OCI-LY7 (cell line): ENCODE data around the gene NAT10. TPM values are rescaled to one million over a fixed set of nuclear protein-coding genes. Genes with fewer than 3 reads are reported as not detected.

ENCODE experiments used
- BruUV-seq: library from RNA; stranded (reverse); fragments of 400-500 nt; replicated peaks from 2 replicates; lab custom pipeline; 2021; lab: Mats Ljungman, UMichigan
- CTCF ChIA-PET: fragments of 300-600 bp; sonication (Branson Sonifier 250); formaldehyde crosslinking; loops from one replicate; lab custom pipeline; 2022; ENCODE audit warnings: antibody characterized with exemption; ENCODE audit not compliant: unreplicated experiment; lab: Charles Lee
- POLR2A ChIA-PET: fragments of 300-600 bp; sonication (Branson Sonifier 250); formaldehyde crosslinking; loops from one replicate; lab custom pipeline; 2022; ENCODE audit warnings: antibody characterized with exemption; lab: Charles Lee
- DNase-seq: peaks from one replicate; pipeline ENCODE4 v3.0.0-alpha.2; 2015; ENCODE audit warnings: low spot score
- H2AFZ ChIP-seq: fragments of 200-600 bp; sonication (generic), shearing (Covaris generic); 2 replicates; pipeline ENCODE4 v1.6.1; 2014; ENCODE audit warnings: mild to moderate bottlenecking, antibody characterized with exemption, low read length, moderate library complexity
- H3K27ac ChIP-seq: fragments of 200-600 bp; sonication (generic); 2 replicates; pipeline ENCODE4 v1.5.1; 2014; ENCODE audit warnings: mixed run types, low read depth, mild to moderate bottlenecking, moderate library complexity, low read length, inconsistent platforms; ENCODE audit not compliant: poor library complexity, severe bottlenecking
- H3K36me3 ChIP-seq: fragments of 200-600 bp; sonication (generic); 2 replicates; pipeline ENCODE4 v1.6.1; 2014; ENCODE audit warnings: mild to moderate bottlenecking, antibody characterized with exemption, low read length, moderate library complexity, mixed read lengths; ENCODE audit not compliant: insufficient read depth
- H3K4me1 ChIP-seq: fragments of 200-600 bp; sonication (generic); 2 replicates; pipeline ENCODE4 v1.5.1; 2014; ENCODE audit warnings: mild to moderate bottlenecking, low read length; ENCODE audit not compliant: insufficient read depth, poor library complexity, severe bottlenecking
- H3K4me2 ChIP-seq: fragments of 200-600 bp; sonication (generic); 2 replicates; pipeline ENCODE4 v1.6.1; 2014; ENCODE audit warnings: mild to moderate bottlenecking, low read length
- H3K4me3 ChIP-seq: fragments of 200-600 bp; sonication (generic); 2 replicates; pipeline ENCODE4 v1.5.1; 2014; ENCODE audit warnings: mild to moderate bottlenecking, low read depth, low read length; ENCODE audit not compliant: poor library complexity, severe bottlenecking
- H3K79me2 ChIP-seq: fragments of 200-600 bp; sonication (generic); 2 replicates; pipeline ENCODE4 v1.6.1; 2016; ENCODE audit warnings: low read depth, mild to moderate bottlenecking, low read length, moderate library complexity, mixed read lengths; ENCODE audit not compliant: insufficient read depth
- H3K9me2 ChIP-seq: fragments of 200-600 bp; sonication (generic); 2 replicates; pipeline ENCODE4 v1.6.1; 2016; ENCODE audit warnings: mild to moderate bottlenecking, low read length, mixed read lengths; ENCODE audit not compliant: insufficient read depth
- H3K9me3 ChIP-seq: fragments of 200-600 bp; sonication (generic); 2 replicates; pipeline ENCODE4 v1.6.1; 2014; ENCODE audit warnings: mild to moderate bottlenecking, mixed run types, low read length, mixed read lengths
- H4K20me1 ChIP-seq: fragments of 200-600 bp; sonication (generic); 2 replicates; pipeline ENCODE4 v1.6.1; 2014; ENCODE audit warnings: mild to moderate bottlenecking, antibody characterized with exemption, low read length, moderate library complexity, mixed read lengths; ENCODE audit not compliant: insufficient read depth
- CTCF ChIP-seq: fragments of 200-600 bp; sonication (generic); conservative IDR thresholded peaks from 2 replicates; pipeline ENCODE4 v1.5.1; 2014; ENCODE audit warnings: mild to moderate bottlenecking, antibody characterized with exemption, low read length, moderate library complexity, mixed read lengths
- EZH2phosphoT487 ChIP-seq: fragments of 200-600 bp; sonication (generic); IDR thresholded peaks from 2 replicates; pipeline ENCODE4 v1.6.1; 2018; ENCODE audit warnings: low read depth, borderline replicate concordance, mild to moderate bottlenecking, mixed run types, antibody characterized with exemption, low read length, moderate library complexity, mixed read lengths
- intact Hi-C: fragments of 100-400 bp; cut with micrococcal nuclease; formaldehyde crosslinking; loops from one replicate; pipeline ENCODE4 v1.10.0; 2022; ENCODE audit not compliant: unreplicated experiment
- total RNA-seq, 2 experiments: library from RNA; depleted of rRNA in 1 of 2; stranded (reverse); fragments of >200 nt in 1 of 2; shearing (Covaris generic) in 1 of 2; gene quantifications; 2 replicates each; pipeline ENCODE4 v1.2.3, GENCODE V29; 2014 to 2022

The NAT10 gene
- total RNA-seq, 2 experiments from 2014 or later, result 64.9 to 120 TPM

- ChIA-PET CTCF (interaction anchor here (0.6 to 1.4 kb wide), 2 partner anchors 9 to 67 kb away, joined by 3 to 5 read pairs; no protein-coding TSS in a partner anchor), POLR2A (interaction anchor here (0.6 to 0.7 kb wide), 2 partner anchors 64 to 396 kb away, joined by 3 to 6 read pairs; no protein-coding TSS in a partner anchor)
- no peak overlapping the region for H3K4me3 ChIP-seq
- H3K4me2 ChIP-seq, result peak overlapping the region; percentile 47
- no peaks in the 10 kb centered on the region for H4K20me1 ChIP-seq
- no TSS peak for BruUV-seq
- H3K36me3 ChIP-seq, result no peaks in the 10 kb centered on the region
- no peaks in the 10 kb centered on the region for H3K79me2 ChIP-seq
- H3K4me1 ChIP-seq, result peaks cover 13% of the 10 kb centered on the region
- H3K27ac ChIP-seq, result no peak overlapping the region
- peak; percentile 45 for DNase-seq
- no peak for TF ChIP-seq CTCF
- no peak for TF ChIP-seq EZH2phosphoT487
- intact Hi-C loops, result no loop called here
- no peaks in the 10 kb centered on the region for H3K9me3 ChIP-seq
- H3K9me2 ChIP-seq, result no peaks in the 10 kb centered on the region
- H2AFZ ChIP-seq, result peak overlapping the region; percentile 94
These were observed 85.0 kb downstream of the NAT10 start for GRCh38 chr11:34190192-34191139.

GRCh38 chr11:34191578-34191977 is 86.1 kb downstream of the NAT10 start:
- Histone ChIP-seq H3K4me2 (no peak overlapping the region), H3K79me2 (no peaks in the 10 kb centered on the region), H3K27ac (no peak overlapping the region), H3K36me3 (no peaks in the 10 kb centered on the region), H2AFZ (no peak overlapping the region), H3K4me1 (peaks cover 13% of the 10 kb centered on the region), H3K4me3 (no peak overlapping the region), H4K20me1 (no peaks in the 10 kb centered on the region), H3K9me2 (no peaks in the 10 kb centered on the region), H3K9me3 (no peaks in the 10 kb centered on the region)
- no peak for TF ChIP-seq EZH2phosphoT487
- intact Hi-C loops, result no loop called here
- CTCF ChIA-PET, result interaction anchor here (1.4 kb wide), 1 partner anchor 11 kb away, joined by 5 read pairs; no protein-coding TSS in a partner anchor
- BruUV-seq, result no TSS peak
- DNase-seq, result no peak
- POLR2A ChIA-PET, result interaction anchor here (0.6 kb wide), 1 partner anchor 63 kb away, joined by 6 read pairs; no protein-coding TSS in a partner anchor

GRCh38 chr11:34192481-34193401 is 87.3 kb downstream of the NAT10 start:
- no peaks in the 10 kb centered on the region for H4K20me1 ChIP-seq
- no peak overlapping the region for H3K27ac ChIP-seq
- H3K4me2 ChIP-seq, result no peak overlapping the region
- no peak overlapping the region for H3K4me3 ChIP-seq
- POLR2A ChIA-PET, result no interaction called here
- H3K79me2 ChIP-seq, result no peaks in the 10 kb centered on the region
- no peaks in the 10 kb centered on the region for H3K36me3 ChIP-seq
- H3K4me1 ChIP-seq, result peaks cover 13% of the 10 kb centered on the region
- TF ChIP-seq CTCF (no peak), EZH2phosphoT487 (no peak)
- H2AFZ ChIP-seq, result no peak overlapping the region
- no TSS peak for BruUV-seq
- intact Hi-C loops, result no loop called here
- no peaks in the 10 kb centered on the region for H3K9me3 ChIP-seq
- CTCF ChIA-PET, result no interaction called here
- DNase-seq, result no peak
- H3K9me2 ChIP-seq, result no peaks in the 10 kb centered on the region
